SK-N-SH treated with all-trans-retinoic acid at 6 μM for 48 hours (cell line): ENCODE results near the gene MTA1.

ENCODE experiments used
- ATAC-seq: fragments of 200-7000 bp; cut with Tn5 transposase; 3 replicates; pipeline ENCODE4 v1.9.1; 2020; ENCODE audit warnings: mild to moderate bottlenecking, moderate library complexity
- ARNTL ChIP-seq: fragments of 450-650 bp; formaldehyde crosslinking; IDR thresholded peaks from 2 replicates; pipeline ENCODE4 v1.5.0; 2020; ENCODE audit warnings: low read depth, mild to moderate bottlenecking, moderate library complexity, borderline replicate concordance
- BACH2 ChIP-seq: fragments of 250-450 bp; sonication (Bioruptor Pico); IDR thresholded peaks from 2 replicates; pipeline ENCODE4 v1.9.0; 2021; ENCODE audit warnings: mild to moderate bottlenecking, borderline replicate concordance
- CSDC2 ChIP-seq: fragments of 250-450 bp; sonication (Bioruptor Pico); IDR thresholded peaks from 2 replicates; pipeline ENCODE4 v1.5.0; 2020; ENCODE audit warnings: mild to moderate bottlenecking, moderate library complexity
- ESRRG ChIP-seq: fragments of 250-450 bp; sonication (Bioruptor Pico); IDR thresholded peaks from 2 replicates; pipeline ENCODE4 v1.6.1; 2021; ENCODE audit warnings: mild to moderate bottlenecking
- GLIS3 ChIP-seq: fragments of 250-450 bp; sonication (Bioruptor Pico); IDR thresholded peaks from 2 replicates; pipeline ENCODE4 v1.5.0; 2020; ENCODE audit warnings: mild to moderate bottlenecking, moderate library complexity
- OSR1 ChIP-seq: fragments of 250-450 bp; sonication (Bioruptor Pico); IDR thresholded peaks from 2 replicates; pipeline ENCODE4 v1.8.0; 2022; ENCODE audit warnings: moderate library complexity, mild to moderate bottlenecking, inconsistent platforms
- PPARA ChIP-seq: fragments of 250-450 bp; sonication (Bioruptor Pico); IDR thresholded peaks from 2 replicates; pipeline ENCODE4 v1.5.0; 2020; ENCODE audit warnings: mild to moderate bottlenecking, borderline replicate concordance
- SNAI2 ChIP-seq: fragments of 250-450 bp; sonication (Bioruptor Pico); IDR thresholded peaks from 2 replicates; pipeline ENCODE4 v1.5.0; 2020; ENCODE audit warnings: mild to moderate bottlenecking, moderate library complexity
- TOX ChIP-seq: fragments of 250-450 bp; sonication (Bioruptor Pico); IDR thresholded peaks from 2 replicates; pipeline ENCODE4 v1.8.0; 2021; ENCODE audit warnings: mild to moderate bottlenecking, moderate library complexity, borderline replicate concordance
- ZC3H10 ChIP-seq: fragments of 250-450 bp; sonication (Bioruptor Pico); IDR thresholded peaks from 2 replicates; pipeline ENCODE4 v1.5.1; 2021; ENCODE audit warnings: mild to moderate bottlenecking, moderate library complexity
- ZFP3 ChIP-seq: fragments of 250-450 bp; sonication (Bioruptor Pico); IDR thresholded peaks from 2 replicates; pipeline ENCODE4 v1.5.0; 2020; ENCODE audit warnings: mild to moderate bottlenecking, moderate library complexity
- ZFP30 ChIP-seq: fragments of 450-650 bp; formaldehyde crosslinking; IDR thresholded peaks from 2 replicates; pipeline ENCODE4 v1.5.0; 2022; ENCODE audit warnings: mild to moderate bottlenecking, moderate library complexity
- ZNF565 ChIP-seq: fragments of 450-650 bp; formaldehyde crosslinking; conservative IDR thresholded peaks from 2 replicates; pipeline ENCODE4 v1.5.0; 2020; ENCODE audit warnings: low read depth, mild to moderate bottlenecking, moderate library complexity
- ZNF70 ChIP-seq: fragments of 450-650 bp; formaldehyde crosslinking; IDR thresholded peaks from 2 replicates; pipeline ENCODE4 v1.5.0; 2020; ENCODE audit warnings: mild to moderate bottlenecking, moderate library complexity
- ZNF8 ChIP-seq: fragments of 450-650 bp; formaldehyde crosslinking; IDR thresholded peaks from 2 replicates; pipeline ENCODE4 v1.5.0; 2020; ENCODE audit warnings: mild to moderate bottlenecking, moderate library complexity
- TF ChIP-seq, protein P1 (sequence below): fragments of 250-450 bp; sonication (Bioruptor Pico); IDR thresholded peaks from 2 replicates; pipeline ENCODE4 v1.5.1; 2021; ENCODE audit warnings: mild to moderate bottlenecking, moderate library complexity
- TF ChIP-seq, protein P2 (sequence below): fragments of 250-450 bp; sonication (Bioruptor Pico); IDR thresholded peaks from 2 replicates; pipeline ENCODE4 v1.5.1; 2020; ENCODE audit warnings: low read depth, mild to moderate bottlenecking, moderate library complexity
- TF ChIP-seq, protein P3 (sequence below): fragments of 250-450 bp; sonication (Bioruptor Pico); IDR thresholded peaks from 2 replicates; pipeline ENCODE4 v1.8.0; 2020; ENCODE audit warnings: mild to moderate bottlenecking, moderate library complexity, borderline replicate concordance

Gene MTA1

DNA sequence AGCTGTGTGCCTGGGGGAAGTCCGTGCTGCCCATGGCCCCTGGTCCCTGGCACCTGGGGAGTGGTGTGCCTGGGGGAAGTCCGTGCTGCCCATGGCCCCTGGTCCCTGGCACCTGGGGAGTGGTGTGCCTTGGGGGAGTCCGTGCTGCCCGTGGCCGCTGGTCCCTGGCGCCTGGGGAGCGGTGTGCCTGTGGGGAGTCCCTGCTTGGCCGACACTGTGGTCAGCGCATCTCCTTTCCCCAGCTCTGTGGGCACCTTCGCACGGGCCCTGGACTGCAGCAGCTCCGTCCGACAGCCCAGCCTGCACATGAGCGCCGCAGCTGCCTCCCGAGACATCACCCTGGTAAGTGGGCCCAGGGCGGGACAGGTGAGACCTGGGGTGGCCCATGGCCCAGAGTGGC, 40.5 kb downstream of the MTA1 start (continued):
- TF ChIP-seq, protein P1, sequence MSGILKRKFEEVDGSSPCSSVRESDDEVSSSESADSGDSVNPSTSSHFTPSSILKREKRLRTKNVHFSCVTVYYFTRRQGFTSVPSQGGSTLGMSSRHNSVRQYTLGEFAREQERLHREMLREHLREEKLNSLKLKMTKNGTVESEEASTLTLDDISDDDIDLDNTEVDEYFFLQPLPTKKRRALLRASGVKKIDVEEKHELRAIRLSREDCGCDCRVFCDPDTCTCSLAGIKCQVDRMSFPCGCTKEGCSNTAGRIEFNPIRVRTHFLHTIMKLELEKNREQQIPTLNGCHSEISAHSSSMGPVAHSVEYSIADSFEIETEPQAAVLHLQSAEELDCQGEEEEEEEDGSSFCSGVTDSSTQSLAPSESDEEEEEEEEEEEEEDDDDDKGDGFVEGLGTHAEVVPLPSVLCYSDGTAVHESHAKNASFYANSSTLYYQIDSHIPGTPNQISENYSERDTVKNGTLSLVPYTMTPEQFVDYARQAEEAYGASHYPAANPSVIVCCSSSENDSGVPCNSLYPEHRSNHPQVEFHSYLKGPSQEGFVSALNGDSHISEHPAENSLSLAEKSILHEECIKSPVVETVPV (CRISPR knock-in tag): no peak
- TF ChIP-seq, all 23 proteins: peak for 0

DNA sequence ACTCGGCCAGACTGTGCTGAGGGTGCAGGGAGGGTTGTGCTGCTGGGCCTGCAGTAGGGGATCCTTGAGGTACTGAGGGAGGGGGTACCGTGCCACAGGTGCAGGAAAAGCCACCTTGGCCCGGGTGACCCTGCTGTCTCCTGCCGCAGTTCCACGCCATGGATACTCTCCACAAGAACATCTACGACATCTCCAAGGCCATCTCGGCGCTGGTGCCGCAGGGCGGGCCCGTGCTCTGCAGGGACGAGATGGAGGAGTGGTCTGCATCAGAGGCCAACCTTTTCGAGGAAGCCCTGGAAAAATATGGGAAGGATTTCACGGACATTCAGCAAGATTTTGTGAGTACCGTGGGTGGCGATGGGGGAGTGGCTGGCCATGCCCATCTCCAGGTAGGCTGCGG, 41.0 kb downstream of the MTA1 start:
- TF ChIP-seq BACH2 (CRISPR knock-in tag) (no peak), GLIS3 (CRISPR knock-in tag) (no peak), SNAI2 (CRISPR knock-in tag) (no peak)
- ATAC-seq: no peak

DNA sequence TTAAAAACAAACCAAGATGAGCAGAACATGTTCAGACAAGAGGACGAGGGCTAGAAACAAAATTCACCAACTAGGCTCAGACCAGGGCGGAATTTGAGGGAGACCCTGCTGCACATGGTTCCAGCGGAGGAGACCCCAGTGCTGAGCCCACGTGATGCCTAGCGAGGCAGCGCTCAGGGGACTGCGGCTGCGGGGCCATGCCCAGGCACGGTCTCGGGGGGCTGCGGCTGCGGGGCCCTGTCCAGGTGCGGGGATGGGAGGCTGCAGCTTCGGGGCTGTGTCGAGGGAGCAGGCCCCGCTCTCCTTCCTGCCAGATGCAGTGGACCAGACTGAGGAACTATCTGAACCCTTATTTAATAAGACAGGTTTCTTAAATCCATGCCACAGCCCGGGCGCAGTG, 42.3 kb downstream of the MTA1 start:
- TF ChIP-seq SNAI2 (CRISPR knock-in tag) (no peak), CSDC2 (CRISPR knock-in tag) (no peak), ZNF8 (CRISPR knock-in tag) (no peak), ZC3H10 (CRISPR knock-in tag) (no peak), ARNTL (CRISPR knock-in tag) (no peak), BACH2 (CRISPR knock-in tag) (no peak), PPARA (CRISPR knock-in tag) (no peak), ZNF565 (CRISPR knock-in tag) (no peak), ZNF70 (CRISPR knock-in tag) (no peak), ZFP3 (CRISPR knock-in tag) (no peak), ZFP30 (CRISPR knock-in tag) (no peak), ESRRG (CRISPR knock-in tag) (no peak), OSR1 (CRISPR knock-in tag) (no peak)
- TF ChIP-seq, protein P2, sequence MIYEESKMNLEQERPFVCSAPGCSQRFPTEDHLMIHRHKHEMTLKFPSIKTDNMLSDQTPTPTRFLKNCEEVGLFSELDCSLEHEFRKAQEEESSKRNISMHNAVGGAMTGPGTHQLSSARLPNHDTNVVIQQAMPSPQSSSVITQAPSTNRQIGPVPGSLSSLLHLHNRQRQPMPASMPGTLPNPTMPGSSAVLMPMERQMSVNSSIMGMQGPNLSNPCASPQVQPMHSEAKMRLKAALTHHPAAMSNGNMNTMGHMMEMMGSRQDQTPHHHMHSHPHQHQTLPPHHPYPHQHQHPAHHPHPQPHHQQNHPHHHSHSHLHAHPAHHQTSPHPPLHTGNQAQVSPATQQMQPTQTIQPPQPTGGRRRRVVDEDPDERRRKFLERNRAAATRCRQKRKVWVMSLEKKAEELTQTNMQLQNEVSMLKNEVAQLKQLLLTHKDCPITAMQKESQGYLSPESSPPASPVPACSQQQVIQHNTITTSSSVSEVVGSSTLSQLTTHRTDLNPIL (CRISPR knock-in tag): no peak
- TF ChIP-seq, protein P3, sequence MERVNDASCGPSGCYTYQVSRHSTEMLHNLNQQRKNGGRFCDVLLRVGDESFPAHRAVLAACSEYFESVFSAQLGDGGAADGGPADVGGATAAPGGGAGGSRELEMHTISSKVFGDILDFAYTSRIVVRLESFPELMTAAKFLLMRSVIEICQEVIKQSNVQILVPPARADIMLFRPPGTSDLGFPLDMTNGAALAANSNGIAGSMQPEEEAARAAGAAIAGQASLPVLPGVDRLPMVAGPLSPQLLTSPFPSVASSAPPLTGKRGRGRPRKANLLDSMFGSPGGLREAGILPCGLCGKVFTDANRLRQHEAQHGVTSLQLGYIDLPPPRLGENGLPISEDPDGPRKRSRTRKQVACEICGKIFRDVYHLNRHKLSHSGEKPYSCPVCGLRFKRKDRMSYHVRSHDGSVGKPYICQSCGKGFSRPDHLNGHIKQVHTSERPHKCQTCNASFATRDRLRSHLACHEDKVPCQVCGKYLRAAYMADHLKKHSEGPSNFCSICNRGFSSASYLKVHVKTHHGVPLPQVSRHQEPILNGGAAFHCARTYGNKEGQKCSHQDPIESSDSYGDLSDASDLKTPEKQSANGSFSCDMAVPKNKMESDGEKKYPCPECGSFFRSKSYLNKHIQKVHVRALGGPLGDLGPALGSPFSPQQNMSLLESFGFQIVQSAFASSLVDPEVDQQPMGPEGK: no peak
- no peak for ATAC-seq

DNA sequence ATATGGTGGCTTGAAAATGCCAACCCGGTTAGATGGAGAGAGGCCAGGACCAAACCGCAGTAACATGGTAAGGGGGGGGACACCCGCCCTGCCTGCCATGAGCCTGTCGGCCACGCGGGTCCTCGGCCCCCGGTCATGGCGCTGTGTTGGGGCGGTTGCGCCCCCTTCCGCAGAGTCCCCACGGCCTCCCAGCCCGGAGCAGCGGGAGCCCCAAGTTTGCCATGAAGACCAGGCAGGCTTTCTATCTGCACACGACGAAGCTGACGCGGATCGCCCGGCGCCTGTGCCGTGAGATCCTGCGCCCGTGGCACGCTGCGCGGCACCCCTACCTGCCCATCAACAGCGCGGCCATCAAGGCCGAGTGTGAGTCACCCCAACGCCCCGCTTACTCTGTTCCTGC, 44.9 kb downstream of the MTA1 start:
- no peak for ATAC-seq
- TF ChIP-seq BACH2 (CRISPR knock-in tag) (no peak), TOX (CRISPR knock-in tag) (no peak), OSR1 (CRISPR knock-in tag) (no peak)

DNA sequence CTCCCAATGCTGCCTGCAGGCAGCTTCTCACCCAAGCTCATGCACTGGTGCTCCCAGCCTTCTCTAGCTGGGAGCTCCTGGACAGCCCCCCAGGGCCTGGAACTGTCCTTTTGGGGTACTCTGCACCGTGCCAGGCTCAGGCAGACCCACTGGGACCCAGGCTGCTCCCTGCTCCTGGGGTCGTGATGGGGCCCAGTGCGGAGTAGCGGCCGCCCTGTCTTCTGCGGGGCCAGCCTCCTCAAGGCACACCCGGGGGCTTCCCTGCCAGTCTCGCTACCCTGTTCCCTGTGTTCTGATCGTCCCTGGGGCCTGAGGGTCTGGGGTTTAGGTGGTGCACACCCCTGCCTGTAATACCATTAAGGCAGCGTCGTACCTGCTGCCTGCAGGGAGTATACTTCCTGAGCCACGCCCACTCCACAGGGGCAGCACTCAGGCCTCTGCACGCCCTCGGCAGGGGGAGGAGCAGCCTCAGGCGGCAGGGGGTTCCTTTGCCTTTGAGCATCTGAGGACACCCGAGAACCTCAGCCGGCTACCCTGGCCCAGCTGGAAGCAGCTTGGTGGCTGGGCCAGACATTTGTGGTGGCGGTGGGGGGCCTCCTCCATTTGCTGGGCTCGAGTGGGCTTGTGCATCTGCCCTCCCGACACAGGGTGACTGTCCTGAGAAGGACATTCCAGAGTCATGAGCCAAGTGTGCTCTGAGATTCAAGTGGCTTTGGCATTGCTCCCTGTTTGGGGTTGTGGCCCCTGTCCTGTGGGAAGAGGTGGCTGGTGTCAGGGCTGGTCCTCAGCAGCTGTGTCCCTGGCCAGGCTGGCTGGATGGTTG, 45.8 kb downstream of the MTA1 start:
- no peak for TF ChIP-seq TOX (CRISPR knock-in tag)
- TF ChIP-seq, protein P3: no peak
- TF ChIP-seq ARNTL (CRISPR knock-in tag): no peak
- TF ChIP-seq SNAI2 (CRISPR knock-in tag): no peak
- no peak for TF ChIP-seq ZNF565 (CRISPR knock-in tag)
- ATAC-seq: no peak
